ENCODE data around the gene TBX2.
"Not testable (repeated sequence)": the region's sequence is repeated elsewhere in the genome, so short reads cannot be mapped to it uniquely, and the experiment has no call there.

TBX2 gene

DNA sequence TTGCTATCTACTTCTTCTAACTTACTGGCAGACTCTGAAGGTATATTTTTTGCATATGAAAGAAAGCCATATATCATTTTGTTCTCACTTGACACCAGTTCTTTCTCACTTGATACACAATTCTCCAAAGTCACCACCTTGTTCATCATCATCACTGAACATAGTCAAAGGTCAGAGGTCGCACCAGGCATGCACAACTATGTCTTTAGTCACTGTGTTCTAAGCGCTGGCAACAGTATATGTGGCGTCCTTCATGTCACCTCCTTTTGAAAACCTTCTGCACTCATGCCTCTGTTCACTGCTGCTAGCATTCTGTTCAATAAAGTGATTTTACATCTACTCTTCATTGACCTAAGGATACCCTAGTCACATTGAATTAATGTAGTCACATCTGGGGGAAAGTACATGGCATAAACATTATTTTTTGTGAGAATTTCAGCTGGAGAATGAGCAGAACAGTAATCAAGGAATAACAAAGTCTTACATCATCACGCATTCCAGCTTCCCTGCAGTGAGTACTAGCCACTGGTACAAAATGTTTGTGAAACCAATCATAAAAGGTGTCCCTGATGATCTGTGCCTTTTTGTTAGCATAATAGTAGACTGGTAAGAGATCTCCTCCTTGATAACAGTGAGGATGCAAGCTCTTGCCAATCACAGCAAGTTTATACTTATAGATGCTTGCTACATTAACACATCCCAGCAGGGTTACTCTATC, 32.1 kb downstream of the TBX2 start:
- H3K36me3 ChIP-seq, result no peaks in the 10 kb centered on the region
- intact Hi-C loops (cut with DNase I; ENCODE audit: low total_unique reads), result no loop called here
- H3K4me1 ChIP-seq, result no peaks in the 10 kb centered on the region
- H3K4me3 ChIP-seq, result no peak overlapping the region
- no peak for DNase-seq
- peaks cover 0 to 5% (median 1%) of the 10 kb centered on the region in 3 donors for H3K9me3 ChIP-seq
- H3K27ac ChIP-seq, result no peak overlapping the region
- H3K27me3 ChIP-seq, result no peaks in the 10 kb centered on the region
- TF ChIP-seq CTCF (IDR thresholded peaks at IDR 0.05), result no peak

- H3K36me3 ChIP-seq, result no peaks in the 10 kb centered on the region
- peaks cover 0 to 12% (median 11%) of the 10 kb centered on the region in 3 donors for H3K9me3 ChIP-seq
- no peak for DNase-seq
- no peak for TF ChIP-seq CTCF (IDR thresholded peaks at IDR 0.05)
- intact Hi-C loops (cut with DNase I; ENCODE audit: low total_unique reads), result no loop called here
- no peaks in the 10 kb centered on the region for H3K4me1 ChIP-seq
- H3K27me3 ChIP-seq, result peaks cover 0 to 4% of the 10 kb centered on the region in 2 donors
- H3K4me3 ChIP-seq, result no peak overlapping the region
- no peak overlapping the region for H3K27ac ChIP-seq
These were observed 36.6 kb downstream of the TBX2 start for GRCh38 chr17:61436273-61436672.

DNA sequence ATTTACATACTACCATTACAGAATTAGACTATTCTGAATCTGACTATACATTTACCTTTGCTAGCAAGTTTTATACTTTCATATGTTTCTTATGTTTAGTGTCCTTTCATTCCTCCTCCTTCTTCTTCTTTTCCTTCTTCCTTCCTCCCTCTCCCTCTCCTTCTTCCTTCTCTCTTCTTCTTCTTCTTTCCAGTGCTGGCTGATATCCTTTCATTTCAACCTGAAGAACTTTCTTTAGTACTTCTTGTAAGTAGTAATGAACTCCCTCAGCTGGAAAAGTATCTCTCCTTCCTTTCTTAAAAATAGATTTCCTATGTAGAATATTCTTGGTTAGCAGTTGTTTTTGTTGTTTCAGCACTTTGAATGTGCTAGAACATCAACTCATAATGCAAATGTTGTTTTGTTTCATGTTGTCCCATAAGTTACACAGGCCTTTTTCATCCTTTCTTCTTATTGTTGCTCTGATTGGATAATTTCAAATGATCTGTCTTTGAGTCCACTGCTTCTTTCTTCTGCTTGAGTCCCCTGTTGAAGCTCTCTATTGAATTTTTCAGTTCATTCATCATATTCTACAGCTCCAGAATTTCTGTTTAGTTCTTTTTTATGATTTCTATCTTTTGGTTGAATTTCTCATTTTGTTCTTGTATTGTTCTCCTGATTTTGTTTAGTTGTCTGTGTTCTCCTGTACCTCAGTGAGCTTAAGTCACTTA, 37.5 kb downstream of the TBX2 start:
- no peak for DNase-seq
- H3K27me3 ChIP-seq, result peaks cover 0 to 4% of the 10 kb centered on the region in 2 donors
- H3K4me3 ChIP-seq, result no peak overlapping the region
- H3K27ac ChIP-seq, result no peak overlapping the region
- H3K36me3 ChIP-seq, result no peaks in the 10 kb centered on the region
- TF ChIP-seq CTCF (IDR thresholded peaks at IDR 0.05), result no peak
- no peaks in the 10 kb centered on the region for H3K4me1 ChIP-seq
- peaks cover 0 to 12% (median 11%) of the 10 kb centered on the region in 3 donors for H3K9me3 ChIP-seq
- intact Hi-C loops (cut with DNase I; ENCODE audit: low total_unique reads), result no loop called here

GRCh38 chr17:61440697-61441096, 41.1 kb downstream of the TBX2 start:
- intact Hi-C loops (cut with DNase I; ENCODE audit: low total_unique reads), result no loop called here
- Histone ChIP-seq H3K27me3 (peaks cover 0 to 19% of the 10 kb centered on the region in 2 donors), H3K9me3 (peaks cover 0 to 11% (median 8%) of the 10 kb centered on the region in 3 donors), H3K4me3 (no peak overlapping the region), H3K27ac (no peak overlapping the region), H3K36me3 (no peaks in the 10 kb centered on the region), H3K4me1 (peaks cover 0 to 3% (median 0%) of the 10 kb centered on the region in 4 donors)
- TF ChIP-seq CTCF (IDR thresholded peaks at IDR 0.05), result no peak
- no peak for DNase-seq

- peaks cover 0 to 11% (median 8%) of the 10 kb centered on the region in 3 donors for H3K9me3 ChIP-seq
- H3K4me3 ChIP-seq; H3K27ac ChIP-seq; intact Hi-C loops (cut with DNase I; ENCODE audit: low total_unique reads); H3K36me3 ChIP-seq; H3K4me1 ChIP-seq; DNase-seq: not testable (repeated sequence)
- H3K27me3 ChIP-seq, result peaks cover 0 to 19% of the 10 kb centered on the region in 2 donors
These were observed 41.9 kb downstream of the TBX2 start for GRCh38 chr17:61441507-61441906.

DNA sequence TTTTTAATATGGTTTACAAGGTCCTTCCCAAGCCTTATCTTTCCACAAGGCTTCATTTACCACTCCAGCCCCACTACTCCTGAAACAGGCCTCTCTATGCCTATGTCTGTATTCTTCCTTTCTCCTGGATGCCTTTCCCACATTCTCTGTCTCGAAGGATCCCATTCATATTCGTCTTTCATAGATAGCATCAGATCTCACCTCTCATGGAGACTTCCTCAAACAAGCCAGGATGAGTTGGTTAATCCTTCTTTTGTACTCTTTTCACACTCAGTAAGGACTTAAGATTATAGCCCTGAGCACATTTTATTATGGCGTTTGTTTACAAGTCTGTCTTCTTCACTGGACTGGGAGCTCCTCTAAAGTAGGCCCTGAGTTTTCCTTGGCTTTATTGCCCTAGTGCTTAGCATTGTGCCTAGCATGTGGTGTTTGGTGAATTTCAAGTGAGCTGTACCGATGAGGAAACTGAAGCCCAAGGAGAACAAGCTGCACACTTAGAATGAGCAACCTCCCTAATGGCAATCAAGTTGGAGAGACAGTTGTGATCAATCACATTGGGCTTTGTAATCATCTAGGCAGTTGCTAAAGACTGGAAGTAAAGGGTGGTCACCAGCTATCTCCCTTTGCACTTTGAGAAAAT, 42.6 kb downstream of the TBX2 start:
- no peak overlapping the region for H3K4me3 ChIP-seq
- H3K4me1 ChIP-seq, result peaks cover 0 to 3% (median 0%) of the 10 kb centered on the region in 4 donors
- TF ChIP-seq CTCF (IDR thresholded peaks at IDR 0.05), result no peak
- DNase-seq, result no peak
- H3K9me3 ChIP-seq, result peaks cover 0 to 8% (median 6%) of the 10 kb centered on the region in 3 donors
- peaks cover 0 to 19% of the 10 kb centered on the region in 2 donors for H3K27me3 ChIP-seq
- H3K36me3 ChIP-seq, result no peaks in the 10 kb centered on the region
- no peak overlapping the region for H3K27ac ChIP-seq
- intact Hi-C loops (cut with DNase I; ENCODE audit: low total_unique reads), result no loop called here
